GM21737 (cell line): ENCODE data around the gene MTARC1.

Experiments used
- ATAC-seq: cut with Tn5 transposase; IDR thresholded peaks from one replicate; pipeline ENCODE4 v1.9.1; 2021; ENCODE audit warnings: mild to moderate bottlenecking, moderate library complexity; ENCODE audit not compliant: unreplicated experiment

The MTARC1 gene

GRCh38 chr1:220827445-220828178, 40.9 kb downstream of the MTARC1 start:
- ATAC-seq: no peak

- ATAC-seq: no peak
Observed at GRCh38 chr1:220828179-220828490, 41.4 kb downstream of the MTARC1 start.

GRCh38 chr1:220828950-220829586, 42.4 kb downstream of the MTARC1 start:
- ATAC-seq: no peak

- no peak for ATAC-seq
Observed at GRCh38 chr1:220833436-220833835, 46.7 kb downstream of the MTARC1 start.

DNA sequence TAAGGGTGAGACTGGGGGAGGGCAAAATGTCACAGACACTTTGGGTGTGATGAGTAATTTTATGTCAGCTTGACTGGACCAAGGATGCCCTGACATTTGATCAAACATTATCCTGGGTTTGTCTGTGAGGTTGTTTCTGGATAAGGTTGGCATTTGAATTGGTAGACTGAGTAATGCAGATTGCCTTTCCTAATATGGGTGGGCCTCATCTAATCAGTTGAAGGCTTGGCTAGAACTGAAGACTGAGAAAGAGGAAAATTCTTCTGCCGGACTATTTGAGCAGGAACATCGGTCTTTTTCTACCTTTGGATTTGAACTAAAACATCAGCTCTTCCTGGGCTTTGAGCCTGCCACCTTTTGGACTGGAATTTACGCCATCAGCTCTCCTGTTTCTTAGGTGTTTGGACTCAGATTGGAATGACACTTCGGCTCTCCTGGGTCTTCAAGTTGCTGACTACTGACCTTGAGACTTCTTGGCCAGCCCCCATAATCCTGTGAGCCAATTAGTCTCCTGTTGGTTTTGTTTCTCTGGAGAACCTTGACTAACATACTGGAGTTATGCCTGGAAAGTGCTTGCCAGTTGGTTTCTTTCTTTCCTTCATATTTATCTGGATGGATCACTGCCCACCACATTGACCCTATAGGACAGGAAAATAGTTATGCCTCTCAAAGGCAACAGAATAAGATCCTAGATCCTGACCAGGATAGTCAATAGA, 47.6 kb downstream of the MTARC1 start:
- ATAC-seq: no peak
